Heart left ventricle (tissue), 13 donors: ENCODE data around the gene ANKH.

ENCODE experiments used
- CTCF ChIP-seq, 12 donors: fragments of 200-600 bp; sonication (generic) in 4 of 12; IDR thresholded peaks; one replicate each; pipeline versions ENCODE4 v1.5.0 to v1.8.0; 2018 to 2022; ENCODE audit warnings: antibody characterized with exemption in 12 of 12, mild to moderate bottlenecking in 5 of 12
- POLR2A ChIP-seq, 2 donors: fragments of 450-650 bp; IDR thresholded peaks; one replicate each; pipeline ENCODE4 v1.6.1; 2017; ENCODE audit warnings: antibody characterized with exemption in 2 of 2, mild to moderate bottlenecking in 2 of 2, moderate library complexity in 2 of 2
- donor health status: ischemic (EF 13 %, LVEDD 7.1; RV severe dilation, severe dysfunction).
- donor health status: DM: no; HTN: yes; CAD: no.
- donor health status: DM: no; HTN: no; CAD: no.
- donor health status: ischemic (EF 25% LVEDD 6.9; RV normal size, moderate dysfunction).
- donor health status: ischemic (EF 25% LVEDD 5.7; RV mildly dilated, moderate dysfunction).
- donor health status: ischemic (EF 35%, LVEDD 5.7; RV mildly dilated, moderate dysfunction).
- donor health status: nonischemic (EF 11% LVEDD 7.7; RV severe dilation, severe dysfunction).
- donor health status: DM: yes; HTN: yes; CAD: no.
- donor health status: PGD.
- donor health status: ischemic (EF 29% LVEDD 5.4; RV normal size, mild dysfunction).
- donor health status: nonischemic (EF 23%, LVEDD 6.1; RV moderate dilation, normal function).

DNA sequence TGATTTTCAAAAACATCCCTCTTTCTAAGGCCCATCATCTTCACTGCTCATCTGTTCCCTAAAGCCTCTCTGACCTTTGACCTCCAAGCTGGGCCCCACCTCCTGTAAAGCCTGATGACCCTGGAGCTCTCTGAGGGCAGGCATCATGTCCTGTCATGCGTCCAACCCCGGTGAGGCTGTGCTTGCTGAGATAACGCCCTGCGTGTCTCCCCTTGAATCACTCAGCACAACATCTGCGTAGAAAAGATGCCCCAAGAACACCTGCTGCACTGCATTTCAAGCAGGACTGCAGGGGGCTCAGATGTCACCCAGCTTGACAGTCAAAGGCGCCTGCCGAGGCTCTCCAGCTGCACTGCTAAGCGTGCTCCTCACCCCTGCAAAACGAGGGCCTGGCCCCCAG is 129.1 kb downstream of the ANKH start:
- TF ChIP-seq CTCF (IDR thresholded peaks at IDR 0.05) (no peak), POLR2A (IDR thresholded peaks at IDR 0.05) (no peak)
